Measurements from ENCODE around the gene TRIP10. TPM values are rescaled to one million over a fixed set of nuclear protein-coding genes. Genes with fewer than 3 reads are reported as not detected.
A peak's percentile ranks its signal among the peaks of the same experiment; 100 is the strongest.

TRIP10 gene
- total and polyA plus RNA-seq, 2 of the 13 experiments (the other 11 are each of a cell fraction or from before 2014, with no cell fraction given) = 32.5 to 33.2 TPM

DNA sequence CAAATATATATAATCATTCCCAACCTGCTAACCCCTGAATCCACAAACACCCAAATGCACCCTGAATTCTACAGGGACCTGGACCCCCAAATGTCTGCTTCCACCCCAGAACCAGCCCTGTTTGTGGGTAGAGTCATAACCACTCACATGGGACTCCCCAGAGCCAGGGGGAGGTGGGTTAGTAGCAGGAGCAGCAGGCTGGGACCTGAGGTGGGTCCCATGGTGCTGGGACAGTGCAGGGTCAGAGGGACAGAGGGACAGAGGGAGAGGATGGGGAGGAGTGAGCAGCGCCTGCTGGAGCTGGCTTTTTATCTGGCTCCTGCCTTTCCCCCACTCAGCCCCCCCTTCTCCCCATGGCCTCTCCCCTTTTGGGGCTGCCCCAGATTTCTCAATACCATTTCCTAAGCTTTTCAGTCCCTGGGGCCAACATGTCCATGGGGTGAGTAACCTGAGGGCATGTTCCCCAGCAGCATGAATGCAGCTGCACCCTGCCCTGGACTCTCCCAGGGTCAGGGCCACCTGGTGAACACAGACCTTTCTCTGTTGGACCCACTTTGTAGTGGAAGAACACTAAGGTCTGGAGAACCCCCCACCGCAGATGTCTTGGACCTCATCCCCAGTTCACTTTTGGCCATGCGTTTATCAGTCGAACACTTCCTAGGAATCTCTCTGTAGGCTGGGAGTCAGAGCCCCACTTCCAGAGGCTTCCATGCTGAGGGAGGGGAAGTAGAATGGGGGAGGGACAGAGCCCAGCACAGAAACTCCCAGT is 18.9 kb upstream of the TRIP10 start, which contains the start of gene C3 (continued):
- peak; percentile 81; the same call in 1 of the 2 replicates for TF ChIP-seq ZNF772 (CRISPR knock-in tag; IDR thresholded peaks at IDR 0.05)
- TF ChIP-seq, protein P1, sequence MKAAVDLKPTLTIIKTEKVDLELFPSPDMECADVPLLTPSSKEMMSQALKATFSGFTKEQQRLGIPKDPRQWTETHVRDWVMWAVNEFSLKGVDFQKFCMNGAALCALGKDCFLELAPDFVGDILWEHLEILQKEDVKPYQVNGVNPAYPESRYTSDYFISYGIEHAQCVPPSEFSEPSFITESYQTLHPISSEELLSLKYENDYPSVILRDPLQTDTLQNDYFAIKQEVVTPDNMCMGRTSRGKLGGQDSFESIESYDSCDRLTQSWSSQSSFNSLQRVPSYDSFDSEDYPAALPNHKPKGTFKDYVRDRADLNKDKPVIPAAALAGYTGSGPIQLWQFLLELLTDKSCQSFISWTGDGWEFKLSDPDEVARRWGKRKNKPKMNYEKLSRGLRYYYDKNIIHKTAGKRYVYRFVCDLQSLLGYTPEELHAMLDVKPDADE (CRISPR knock-in tag; IDR thresholded peaks at IDR 0.05) = no peak
- no peak for TF ChIP-seq ZNF256 (CRISPR knock-in tag; conservative IDR thresholded peaks at IDR 0.05)
- TF ChIP-seq ZNF263 (CRISPR knock-in tag; IDR thresholded peaks at IDR 0.05) = peak; percentile 95
- TF ChIP-seq SRF (IDR thresholded peaks at IDR 0.05; ENCODE audit: low read depth, low read length) = peak; percentile 82; the same call in 1 of the 2 replicates
- TF ChIP-seq, protein P2, sequence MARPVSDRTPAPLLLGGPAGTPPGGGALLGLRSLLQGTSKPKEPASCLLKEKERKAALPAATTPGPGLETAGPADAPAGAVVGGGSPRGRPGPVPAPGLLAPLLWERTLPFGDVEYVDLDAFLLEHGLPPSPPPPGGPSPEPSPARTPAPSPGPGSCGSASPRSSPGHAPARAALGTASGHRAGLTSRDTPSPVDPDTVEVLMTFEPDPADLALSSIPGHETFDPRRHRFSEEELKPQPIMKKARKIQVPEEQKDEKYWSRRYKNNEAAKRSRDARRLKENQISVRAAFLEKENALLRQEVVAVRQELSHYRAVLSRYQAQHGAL (CRISPR knock-in tag; IDR thresholded peaks at IDR 0.05; ENCODE audit: not compliant biosample characterization) = peak; percentile 29
- 0 out of 2 replicates have a peak, but pooled peaks have one; percentile 48 for TF ChIP-seq ZC3H13 (CRISPR knock-in tag; IDR thresholded peaks at IDR 0.05)
- TF ChIP-seq, protein P3, sequence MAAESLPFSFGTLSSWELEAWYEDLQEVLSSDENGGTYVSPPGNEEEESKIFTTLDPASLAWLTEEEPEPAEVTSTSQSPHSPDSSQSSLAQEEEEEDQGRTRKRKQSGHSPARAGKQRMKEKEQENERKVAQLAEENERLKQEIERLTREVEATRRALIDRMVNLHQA (CRISPR knock-in tag; IDR thresholded peaks at IDR 0.05) = no peak
- peak; percentile 26 for TF ChIP-seq AGO2 (optimal IDR thresholded peaks at IDR 0.05; ENCODE audit: low read depth, low read length)
- TF ChIP-seq, protein P4, sequence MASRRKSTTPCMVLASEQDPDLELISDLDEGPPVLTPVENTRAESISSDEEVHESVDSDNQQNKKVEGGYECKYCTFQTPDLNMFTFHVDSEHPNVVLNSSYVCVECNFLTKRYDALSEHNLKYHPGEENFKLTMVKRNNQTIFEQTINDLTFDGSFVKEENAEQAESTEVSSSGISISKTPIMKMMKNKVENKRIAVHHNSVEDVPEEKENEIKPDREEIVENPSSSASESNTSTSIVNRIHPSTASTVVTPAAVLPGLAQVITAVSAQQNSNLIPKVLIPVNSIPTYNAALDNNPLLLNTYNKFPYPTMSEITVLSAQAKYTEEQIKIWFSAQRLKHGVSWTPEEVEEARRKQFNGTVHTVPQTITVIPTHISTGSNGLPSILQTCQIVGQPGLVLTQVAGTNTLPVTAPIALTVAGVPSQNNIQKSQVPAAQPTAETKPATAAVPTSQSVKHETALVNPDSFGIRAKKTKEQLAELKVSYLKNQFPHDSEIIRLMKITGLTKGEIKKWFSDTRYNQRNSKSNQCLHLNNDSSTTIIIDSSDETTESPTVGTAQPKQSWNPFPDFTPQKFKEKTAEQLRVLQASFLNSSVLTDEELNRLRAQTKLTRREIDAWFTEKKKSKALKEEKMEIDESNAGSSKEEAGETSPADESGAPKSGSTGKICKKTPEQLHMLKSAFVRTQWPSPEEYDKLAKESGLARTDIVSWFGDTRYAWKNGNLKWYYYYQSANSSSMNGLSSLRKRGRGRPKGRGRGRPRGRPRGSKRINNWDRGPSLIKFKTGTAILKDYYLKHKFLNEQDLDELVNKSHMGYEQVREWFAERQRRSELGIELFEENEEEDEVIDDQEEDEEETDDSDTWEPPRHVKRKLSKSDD (CRISPR knock-in tag; IDR thresholded peaks at IDR 0.05; ENCODE audit: low read depth) = no peak
- no peak for TF ChIP-seq ZFP90 (CRISPR knock-in tag; IDR thresholded peaks at IDR 0.05; ENCODE audit: borderline replicate concordance)
- TF ChIP-seq EZH2 (conservative IDR thresholded peaks at IDR 0.05; ENCODE audit: low read depth, low read length) = no peak
- no peak for TF ChIP-seq MAFF (IDR thresholded peaks at IDR 0.05; ENCODE audit: low read depth, low read length)
- TF ChIP-seq, protein P5, sequence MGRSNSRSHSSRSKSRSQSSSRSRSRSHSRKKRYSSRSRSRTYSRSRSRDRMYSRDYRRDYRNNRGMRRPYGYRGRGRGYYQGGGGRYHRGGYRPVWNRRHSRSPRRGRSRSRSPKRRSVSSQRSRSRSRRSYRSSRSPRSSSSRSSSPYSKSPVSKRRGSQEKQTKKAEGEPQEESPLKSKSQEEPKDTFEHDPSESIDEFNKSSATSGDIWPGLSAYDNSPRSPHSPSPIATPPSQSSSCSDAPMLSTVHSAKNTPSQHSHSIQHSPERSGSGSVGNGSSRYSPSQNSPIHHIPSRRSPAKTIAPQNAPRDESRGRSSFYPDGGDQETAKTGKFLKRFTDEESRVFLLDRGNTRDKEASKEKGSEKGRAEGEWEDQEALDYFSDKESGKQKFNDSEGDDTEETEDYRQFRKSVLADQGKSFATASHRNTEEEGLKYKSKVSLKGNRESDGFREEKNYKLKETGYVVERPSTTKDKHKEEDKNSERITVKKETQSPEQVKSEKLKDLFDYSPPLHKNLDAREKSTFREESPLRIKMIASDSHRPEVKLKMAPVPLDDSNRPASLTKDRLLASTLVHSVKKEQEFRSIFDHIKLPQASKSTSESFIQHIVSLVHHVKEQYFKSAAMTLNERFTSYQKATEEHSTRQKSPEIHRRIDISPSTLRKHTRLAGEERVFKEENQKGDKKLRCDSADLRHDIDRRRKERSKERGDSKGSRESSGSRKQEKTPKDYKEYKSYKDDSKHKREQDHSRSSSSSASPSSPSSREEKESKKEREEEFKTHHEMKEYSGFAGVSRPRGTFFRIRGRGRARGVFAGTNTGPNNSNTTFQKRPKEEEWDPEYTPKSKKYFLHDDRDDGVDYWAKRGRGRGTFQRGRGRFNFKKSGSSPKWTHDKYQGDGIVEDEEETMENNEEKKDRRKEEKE (IDR thresholded peaks at IDR 0.05) = no peak
- TF ChIP-seq SYNCRIP (IDR thresholded peaks at IDR 0.05; ENCODE audit: insufficient read depth, low read depth, low read length) = no peak
- TF ChIP-seq, protein P6, sequence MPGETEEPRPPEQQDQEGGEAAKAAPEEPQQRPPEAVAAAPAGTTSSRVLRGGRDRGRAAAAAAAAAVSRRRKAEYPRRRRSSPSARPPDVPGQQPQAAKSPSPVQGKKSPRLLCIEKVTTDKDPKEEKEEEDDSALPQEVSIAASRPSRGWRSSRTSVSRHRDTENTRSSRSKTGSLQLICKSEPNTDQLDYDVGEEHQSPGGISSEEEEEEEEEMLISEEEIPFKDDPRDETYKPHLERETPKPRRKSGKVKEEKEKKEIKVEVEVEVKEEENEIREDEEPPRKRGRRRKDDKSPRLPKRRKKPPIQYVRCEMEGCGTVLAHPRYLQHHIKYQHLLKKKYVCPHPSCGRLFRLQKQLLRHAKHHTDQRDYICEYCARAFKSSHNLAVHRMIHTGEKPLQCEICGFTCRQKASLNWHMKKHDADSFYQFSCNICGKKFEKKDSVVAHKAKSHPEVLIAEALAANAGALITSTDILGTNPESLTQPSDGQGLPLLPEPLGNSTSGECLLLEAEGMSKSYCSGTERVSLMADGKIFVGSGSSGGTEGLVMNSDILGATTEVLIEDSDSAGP (CRISPR knock-in tag; IDR thresholded peaks at IDR 0.05; ENCODE audit: borderline replicate concordance) = peak; percentile 85
- no peak for TF ChIP-seq NFE2L1 (CRISPR knock-in tag; IDR thresholded peaks at IDR 0.05; ENCODE audit: borderline replicate concordance)
- TF ChIP-seq ZNF652 (CRISPR knock-in tag; IDR thresholded peaks at IDR 0.05; ENCODE audit: borderline replicate concordance, low read depth) = peak; percentile 80; the same call in 1 of the 2 replicates
- TF ChIP-seq ZNF451 (CRISPR knock-in tag; IDR thresholded peaks at IDR 0.05) = peak; percentile 55; the same call in 1 of the 2 replicates

Measured in HepG2 (cell line).